ENCODE measurements around the gene DLG2. TPM values are rescaled to one million over a fixed set of nuclear protein-coding genes. Genes with fewer than 3 reads are reported as not detected.

The DLG2 gene
- total RNA-seq, 1 donor from 2014 or later, result 0.26 TPM

DNA sequence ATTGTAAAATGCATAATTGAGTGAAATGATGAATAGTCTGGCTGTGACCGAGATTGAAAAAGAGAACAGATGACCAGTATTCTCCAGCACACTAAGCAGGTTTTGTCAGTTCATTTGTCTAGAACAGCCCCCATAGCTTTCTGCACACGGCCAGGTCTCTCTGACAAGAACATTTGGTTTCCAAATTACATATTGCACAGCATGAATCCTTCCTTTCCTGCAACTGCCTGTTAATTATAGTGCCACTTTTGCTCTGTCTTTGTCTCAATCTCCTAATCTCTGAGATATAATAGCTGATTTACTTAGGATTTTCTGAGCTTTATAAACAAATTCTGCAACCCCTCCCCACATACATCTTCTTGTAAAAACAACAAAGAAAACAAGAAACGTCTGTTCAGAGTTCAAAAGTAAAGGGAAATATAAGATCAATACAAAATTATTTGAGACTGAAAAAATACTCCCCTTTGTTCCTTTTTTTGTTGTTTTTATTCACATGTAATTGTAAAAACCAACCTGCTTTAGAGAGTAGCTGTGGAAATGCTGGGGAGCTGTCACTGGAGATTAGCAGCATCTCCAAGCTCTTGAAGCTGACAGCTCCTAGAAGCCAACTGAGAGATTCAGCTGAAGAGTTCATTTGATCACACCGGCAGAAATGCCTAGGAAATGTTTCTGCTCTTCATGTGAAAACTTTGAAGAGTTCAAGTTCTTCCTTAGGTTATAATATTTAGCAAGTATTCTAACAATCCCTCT is 998.1 kb downstream of the DLG2 start:
- H3K36me3 ChIP-seq (ENCODE audit: control insufficient read depth, insufficient read depth, low read length), result no peaks in the 10 kb centered on the region
- FAIRE-seq, result no peak
- H3K4me3 ChIP-seq (ENCODE audit: low read depth, low read length), result no peak overlapping the region
- TF ChIP-seq, protein P1, sequence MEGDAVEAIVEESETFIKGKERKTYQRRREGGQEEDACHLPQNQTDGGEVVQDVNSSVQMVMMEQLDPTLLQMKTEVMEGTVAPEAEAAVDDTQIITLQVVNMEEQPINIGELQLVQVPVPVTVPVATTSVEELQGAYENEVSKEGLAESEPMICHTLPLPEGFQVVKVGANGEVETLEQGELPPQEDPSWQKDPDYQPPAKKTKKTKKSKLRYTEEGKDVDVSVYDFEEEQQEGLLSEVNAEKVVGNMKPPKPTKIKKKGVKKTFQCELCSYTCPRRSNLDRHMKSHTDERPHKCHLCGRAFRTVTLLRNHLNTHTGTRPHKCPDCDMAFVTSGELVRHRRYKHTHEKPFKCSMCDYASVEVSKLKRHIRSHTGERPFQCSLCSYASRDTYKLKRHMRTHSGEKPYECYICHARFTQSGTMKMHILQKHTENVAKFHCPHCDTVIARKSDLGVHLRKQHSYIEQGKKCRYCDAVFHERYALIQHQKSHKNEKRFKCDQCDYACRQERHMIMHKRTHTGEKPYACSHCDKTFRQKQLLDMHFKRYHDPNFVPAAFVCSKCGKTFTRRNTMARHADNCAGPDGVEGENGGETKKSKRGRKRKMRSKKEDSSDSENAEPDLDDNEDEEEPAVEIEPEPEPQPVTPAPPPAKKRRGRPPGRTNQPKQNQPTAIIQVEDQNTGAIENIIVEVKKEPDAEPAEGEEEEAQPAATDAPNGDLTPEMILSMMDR (IDR thresholded peaks at IDR 0.05; ENCODE audit: insufficient read depth, low read length, severe bottlenecking), result no peak
- DNase-seq (ENCODE audit: low read depth), result no peak
- no peaks in the 10 kb centered on the region for H3K27me3 ChIP-seq (ENCODE audit: control insufficient read depth, insufficient read depth, low read length)

DNA sequence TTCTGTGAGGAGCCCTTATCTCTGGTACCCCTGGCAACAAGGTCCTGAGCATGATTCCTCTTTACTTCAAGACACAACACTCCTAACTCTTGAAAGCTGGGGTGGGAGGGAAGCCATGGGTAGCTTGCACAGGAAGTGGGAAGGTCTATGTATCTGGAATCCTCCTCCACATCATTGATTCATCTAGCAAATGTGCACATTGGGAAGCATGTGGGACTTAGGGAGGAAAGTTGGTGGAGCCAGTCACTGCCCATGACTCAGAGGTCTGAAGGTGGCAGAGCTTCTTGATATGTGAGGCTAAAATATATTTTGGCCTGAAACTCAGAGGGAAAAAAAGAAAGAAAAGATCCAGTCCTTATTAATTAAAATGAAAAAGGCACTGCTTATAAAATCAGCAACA is 1000.9 kb downstream of the DLG2 start:
- H3K4me3 ChIP-seq (ENCODE audit: low read depth, low read length), result no peak overlapping the region
- no peaks in the 10 kb centered on the region for H3K36me3 ChIP-seq (ENCODE audit: control insufficient read depth, insufficient read depth, low read length)
- FAIRE-seq, result no peak
- no peaks in the 10 kb centered on the region for H3K27me3 ChIP-seq (ENCODE audit: control insufficient read depth, insufficient read depth, low read length)
- peak; percentile 23 for DNase-seq (ENCODE audit: low read depth)
- TF ChIP-seq, protein P1 (IDR thresholded peaks at IDR 0.05; ENCODE audit: insufficient read depth, low read length, severe bottlenecking), result no peak

GRCh38 chr11:84612645-84613044 is 1014.5 kb downstream of the DLG2 start:
- H3K27me3 ChIP-seq (ENCODE audit: control insufficient read depth, insufficient read depth, low read length), result no peaks in the 10 kb centered on the region
- no peak overlapping the region for H3K4me3 ChIP-seq (ENCODE audit: low read depth, low read length)
- peak; percentile 14 for DNase-seq (ENCODE audit: low read depth)
- no peak for FAIRE-seq
- TF ChIP-seq, protein P1 (IDR thresholded peaks at IDR 0.05; ENCODE audit: insufficient read depth, low read length, severe bottlenecking), result no peak
- no peaks in the 10 kb centered on the region for H3K36me3 ChIP-seq (ENCODE audit: control insufficient read depth, insufficient read depth, low read length)

DNA sequence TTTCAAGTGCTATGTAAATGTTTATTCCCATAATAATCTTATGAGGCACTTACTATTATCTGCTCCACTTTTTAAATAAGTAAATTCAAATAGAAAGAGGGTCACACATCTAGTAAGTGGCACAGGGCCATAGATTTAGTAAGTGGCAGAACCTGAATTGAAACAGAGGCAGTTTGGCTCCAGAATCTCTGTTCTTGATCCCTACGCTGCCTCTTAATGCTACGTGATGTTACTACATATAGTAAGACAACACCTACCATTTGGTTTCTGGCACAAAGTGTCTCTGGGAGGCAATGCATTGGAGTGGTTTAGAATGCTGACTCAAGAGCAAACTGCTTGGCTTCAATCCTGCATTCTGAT is 1018.3 kb downstream of the DLG2 start:
- Histone ChIP-seq H3K36me3 (ENCODE audit: control insufficient read depth, insufficient read depth, low read length) (no peaks in the 10 kb centered on the region), H3K4me3 (ENCODE audit: low read depth, low read length) (no peak overlapping the region), H3K27me3 (ENCODE audit: control insufficient read depth, insufficient read depth, low read length) (no peaks in the 10 kb centered on the region)
- DNase-seq (ENCODE audit: low read depth) (no peak), FAIRE-seq (no peak)
- TF ChIP-seq, protein P1 (IDR thresholded peaks at IDR 0.05; ENCODE audit: insufficient read depth, low read length, severe bottlenecking), result no peak

DNA sequence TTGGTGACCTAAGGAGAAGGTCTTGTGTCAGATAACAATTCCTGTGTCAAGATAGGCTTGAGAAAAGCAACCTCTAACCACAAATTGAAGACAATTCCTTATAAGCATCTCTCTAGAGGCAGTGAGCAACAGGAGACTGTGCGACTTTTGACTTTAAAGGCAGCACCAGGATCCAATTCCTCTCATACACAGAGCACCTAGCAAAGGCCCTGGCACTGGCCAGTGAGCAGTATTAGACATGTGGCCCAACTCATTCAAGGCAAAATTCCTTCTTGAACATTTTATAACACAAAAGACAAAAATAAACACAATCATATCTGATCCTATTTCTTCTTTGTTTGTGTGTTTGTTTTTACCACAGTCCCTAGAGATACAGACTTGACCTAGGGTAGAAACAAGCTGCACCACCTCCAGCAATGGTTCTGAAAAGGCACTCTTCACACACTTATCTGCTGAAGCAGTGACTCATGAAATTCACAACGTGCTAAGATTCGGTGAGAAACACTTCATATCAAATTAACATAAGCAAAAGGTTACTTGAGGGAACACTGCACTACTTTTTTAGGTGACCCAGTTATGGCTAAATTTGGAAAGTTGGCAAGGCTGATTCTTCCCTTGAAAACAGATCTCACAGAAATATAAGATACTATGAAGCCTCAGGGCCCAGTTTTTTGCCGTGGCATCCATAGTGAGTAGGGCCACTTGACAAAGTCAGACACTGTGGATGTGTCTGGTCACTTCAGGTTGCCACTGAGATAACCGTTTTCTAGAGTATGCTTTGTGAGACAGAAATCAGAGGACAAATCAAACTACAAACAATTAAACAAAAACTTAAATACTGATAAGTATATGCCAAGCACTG is 1018.9 kb downstream of the DLG2 start:
- DNase-seq (ENCODE audit: low read depth) (no peak), FAIRE-seq (no peak)
- no peaks in the 10 kb centered on the region for H3K27me3 ChIP-seq (ENCODE audit: control insufficient read depth, insufficient read depth, low read length)
- TF ChIP-seq, protein P1 (IDR thresholded peaks at IDR 0.05; ENCODE audit: insufficient read depth, low read length, severe bottlenecking), result no peak
- no peak overlapping the region for H3K4me3 ChIP-seq (ENCODE audit: low read depth, low read length)
- H3K36me3 ChIP-seq (ENCODE audit: control insufficient read depth, insufficient read depth, low read length), result no peaks in the 10 kb centered on the region

All from bronchial epithelial cell (primary cell).